ENCODE data around the gene RARS1.

Gene RARS1

DNA sequence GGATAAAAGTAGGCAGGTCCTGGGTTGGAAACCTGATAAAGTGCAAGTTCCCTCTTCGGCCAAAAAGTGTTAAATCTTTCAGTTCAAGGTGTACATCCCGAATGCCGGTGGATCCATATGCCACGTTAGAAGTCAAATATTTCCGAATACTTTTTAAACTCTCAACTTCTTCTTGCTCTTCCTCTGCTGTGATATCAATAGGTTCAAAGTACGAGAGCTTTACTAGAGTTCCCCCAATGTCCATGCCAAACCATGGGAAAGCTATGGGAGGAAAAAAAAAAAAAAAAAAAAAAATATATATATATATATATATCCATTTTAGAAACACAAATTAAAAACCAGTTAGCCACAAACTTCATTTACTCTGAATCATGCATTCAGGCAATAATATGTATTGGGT is 82.5 kb downstream of the RARS1 start:
- Histone ChIP-seq H3K4me3 (ENCODE audit: low read depth, low read length) (no peak overlapping the region), H3K27me3 (replicated peaks) (no peaks in the 10 kb centered on the region), H3K27ac (no peak overlapping the region), H3K36me3 (replicated peaks) (peaks cover 18% of the 10 kb centered on the region)
- TF ChIP-seq CTCF (IDR thresholded peaks at IDR 0.05; ENCODE audit: low read depth, low read length, missing control alignments) = no peak
- in situ Hi-C loops (cut with HindIII; ENCODE audit: low pct_ligation_motif_present, low sequenced_read_pairs) = no loop called here
- DNase-seq = no peak

Measured in brain microvascular endothelial cell (primary cell).